OCI-LY3 (cell line): ENCODE measurements around the gene AFMID.

Experiments used
- EZH2phosphoT487 ChIP-seq: fragments of 200-600 bp; shearing (Covaris generic); IDR thresholded peaks from 2 replicates; pipeline ENCODE4 v1.6.1; 2018; ENCODE audit warnings: antibody characterized with exemption, mixed run types, low read depth
- TF ChIP-seq, protein P1 (sequence below): fragments of 200-600, 300-600 bp; sonication (generic); IDR thresholded peaks from 2 replicates; pipeline ENCODE4 v1.5.1; 2014; ENCODE audit warnings: antibody characterized with exemption, low read length, low read depth

DNA sequence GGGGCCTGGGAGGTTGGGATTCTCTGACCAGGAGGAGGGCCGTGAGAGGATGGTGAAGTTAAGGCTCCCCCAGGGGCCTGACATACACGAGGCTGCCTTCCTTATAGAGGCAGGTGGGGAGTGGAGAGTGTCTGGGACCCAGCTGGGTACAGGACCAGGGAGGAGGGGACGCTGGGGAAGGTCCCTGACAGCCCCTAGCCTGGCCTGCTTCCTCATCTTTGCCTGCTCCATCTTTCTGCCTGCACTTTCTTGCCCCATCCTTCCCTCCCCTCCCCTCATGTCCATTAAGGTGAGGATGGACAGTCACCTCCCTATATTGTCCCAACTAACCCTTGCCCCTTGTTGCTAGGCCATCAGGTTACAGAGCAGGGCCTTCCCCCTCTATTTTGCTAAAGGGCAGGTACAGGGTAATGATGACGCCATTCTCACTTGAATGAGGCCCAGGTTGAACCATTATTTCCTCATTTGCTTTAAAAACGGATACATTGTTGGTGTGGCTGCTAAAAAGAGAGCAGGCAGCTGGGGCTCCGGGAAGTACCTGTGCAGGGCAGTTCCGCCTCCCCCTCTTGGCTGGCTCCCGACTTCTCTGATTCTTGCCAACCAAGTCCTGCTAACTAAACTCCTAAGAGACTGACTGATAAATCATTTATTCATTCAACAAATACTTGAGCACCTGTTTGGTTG is 39.7 kb upstream of the AFMID start:
- TF ChIP-seq, protein P1, sequence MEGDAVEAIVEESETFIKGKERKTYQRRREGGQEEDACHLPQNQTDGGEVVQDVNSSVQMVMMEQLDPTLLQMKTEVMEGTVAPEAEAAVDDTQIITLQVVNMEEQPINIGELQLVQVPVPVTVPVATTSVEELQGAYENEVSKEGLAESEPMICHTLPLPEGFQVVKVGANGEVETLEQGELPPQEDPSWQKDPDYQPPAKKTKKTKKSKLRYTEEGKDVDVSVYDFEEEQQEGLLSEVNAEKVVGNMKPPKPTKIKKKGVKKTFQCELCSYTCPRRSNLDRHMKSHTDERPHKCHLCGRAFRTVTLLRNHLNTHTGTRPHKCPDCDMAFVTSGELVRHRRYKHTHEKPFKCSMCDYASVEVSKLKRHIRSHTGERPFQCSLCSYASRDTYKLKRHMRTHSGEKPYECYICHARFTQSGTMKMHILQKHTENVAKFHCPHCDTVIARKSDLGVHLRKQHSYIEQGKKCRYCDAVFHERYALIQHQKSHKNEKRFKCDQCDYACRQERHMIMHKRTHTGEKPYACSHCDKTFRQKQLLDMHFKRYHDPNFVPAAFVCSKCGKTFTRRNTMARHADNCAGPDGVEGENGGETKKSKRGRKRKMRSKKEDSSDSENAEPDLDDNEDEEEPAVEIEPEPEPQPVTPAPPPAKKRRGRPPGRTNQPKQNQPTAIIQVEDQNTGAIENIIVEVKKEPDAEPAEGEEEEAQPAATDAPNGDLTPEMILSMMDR: no peak
- TF ChIP-seq EZH2phosphoT487: no peak
